ENCODE data around the gene RFX4.

DNA sequence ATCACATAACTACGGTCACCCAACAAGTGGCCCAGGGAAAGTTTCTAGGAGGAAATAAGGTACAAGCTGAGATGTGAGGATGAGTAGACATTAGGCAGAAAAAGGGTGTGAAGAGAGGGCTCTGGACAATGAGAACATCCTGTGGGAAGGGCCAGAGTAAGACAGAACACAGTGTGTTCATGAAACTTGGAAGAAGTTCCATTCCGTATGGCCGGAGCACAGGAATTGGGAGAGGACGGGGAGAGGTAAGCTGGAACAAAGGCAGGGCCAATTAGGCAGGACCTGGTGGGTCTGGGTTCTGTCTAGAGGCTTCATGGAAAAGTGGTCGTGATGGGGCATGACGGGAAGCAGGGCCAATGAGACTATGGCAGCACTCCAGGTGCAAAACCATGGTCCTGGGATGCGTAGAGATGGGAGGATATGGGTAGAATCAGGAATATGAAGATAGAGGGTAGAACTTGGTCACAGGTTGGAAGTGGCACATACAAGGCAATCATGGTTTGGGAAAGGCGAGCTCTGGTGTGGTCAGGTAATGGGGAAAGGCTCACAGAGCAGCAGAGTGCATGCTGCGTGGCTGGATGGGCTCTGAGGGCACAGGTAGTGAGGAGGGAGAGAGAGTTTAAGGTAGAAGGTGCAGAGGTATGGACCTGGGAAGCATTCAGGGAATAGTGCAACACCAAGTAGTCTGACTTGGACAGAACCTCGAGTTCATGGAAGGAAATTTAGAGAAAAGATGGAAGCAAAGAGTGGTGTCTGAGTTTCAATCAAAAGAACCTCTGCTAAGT lies 93.0 kb downstream of the RFX4 start:
- TF ChIP-seq, protein P1, sequence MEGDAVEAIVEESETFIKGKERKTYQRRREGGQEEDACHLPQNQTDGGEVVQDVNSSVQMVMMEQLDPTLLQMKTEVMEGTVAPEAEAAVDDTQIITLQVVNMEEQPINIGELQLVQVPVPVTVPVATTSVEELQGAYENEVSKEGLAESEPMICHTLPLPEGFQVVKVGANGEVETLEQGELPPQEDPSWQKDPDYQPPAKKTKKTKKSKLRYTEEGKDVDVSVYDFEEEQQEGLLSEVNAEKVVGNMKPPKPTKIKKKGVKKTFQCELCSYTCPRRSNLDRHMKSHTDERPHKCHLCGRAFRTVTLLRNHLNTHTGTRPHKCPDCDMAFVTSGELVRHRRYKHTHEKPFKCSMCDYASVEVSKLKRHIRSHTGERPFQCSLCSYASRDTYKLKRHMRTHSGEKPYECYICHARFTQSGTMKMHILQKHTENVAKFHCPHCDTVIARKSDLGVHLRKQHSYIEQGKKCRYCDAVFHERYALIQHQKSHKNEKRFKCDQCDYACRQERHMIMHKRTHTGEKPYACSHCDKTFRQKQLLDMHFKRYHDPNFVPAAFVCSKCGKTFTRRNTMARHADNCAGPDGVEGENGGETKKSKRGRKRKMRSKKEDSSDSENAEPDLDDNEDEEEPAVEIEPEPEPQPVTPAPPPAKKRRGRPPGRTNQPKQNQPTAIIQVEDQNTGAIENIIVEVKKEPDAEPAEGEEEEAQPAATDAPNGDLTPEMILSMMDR (IDR thresholded peaks at IDR 0.05) = no peak
- no peak for TF ChIP-seq POLR2AphosphoS5 (IDR thresholded peaks at IDR 0.05; ENCODE audit: low read depth, low read length)
- no peak for TF ChIP-seq SIN3A (IDR thresholded peaks at IDR 0.05; ENCODE audit: borderline replicate concordance, insufficient read depth, low read depth, low read length)
- TF ChIP-seq TCF7L2 (IDR thresholded peaks at IDR 0.05; ENCODE audit: low read depth, low read length) = no peak
- TF ChIP-seq, protein P2, sequence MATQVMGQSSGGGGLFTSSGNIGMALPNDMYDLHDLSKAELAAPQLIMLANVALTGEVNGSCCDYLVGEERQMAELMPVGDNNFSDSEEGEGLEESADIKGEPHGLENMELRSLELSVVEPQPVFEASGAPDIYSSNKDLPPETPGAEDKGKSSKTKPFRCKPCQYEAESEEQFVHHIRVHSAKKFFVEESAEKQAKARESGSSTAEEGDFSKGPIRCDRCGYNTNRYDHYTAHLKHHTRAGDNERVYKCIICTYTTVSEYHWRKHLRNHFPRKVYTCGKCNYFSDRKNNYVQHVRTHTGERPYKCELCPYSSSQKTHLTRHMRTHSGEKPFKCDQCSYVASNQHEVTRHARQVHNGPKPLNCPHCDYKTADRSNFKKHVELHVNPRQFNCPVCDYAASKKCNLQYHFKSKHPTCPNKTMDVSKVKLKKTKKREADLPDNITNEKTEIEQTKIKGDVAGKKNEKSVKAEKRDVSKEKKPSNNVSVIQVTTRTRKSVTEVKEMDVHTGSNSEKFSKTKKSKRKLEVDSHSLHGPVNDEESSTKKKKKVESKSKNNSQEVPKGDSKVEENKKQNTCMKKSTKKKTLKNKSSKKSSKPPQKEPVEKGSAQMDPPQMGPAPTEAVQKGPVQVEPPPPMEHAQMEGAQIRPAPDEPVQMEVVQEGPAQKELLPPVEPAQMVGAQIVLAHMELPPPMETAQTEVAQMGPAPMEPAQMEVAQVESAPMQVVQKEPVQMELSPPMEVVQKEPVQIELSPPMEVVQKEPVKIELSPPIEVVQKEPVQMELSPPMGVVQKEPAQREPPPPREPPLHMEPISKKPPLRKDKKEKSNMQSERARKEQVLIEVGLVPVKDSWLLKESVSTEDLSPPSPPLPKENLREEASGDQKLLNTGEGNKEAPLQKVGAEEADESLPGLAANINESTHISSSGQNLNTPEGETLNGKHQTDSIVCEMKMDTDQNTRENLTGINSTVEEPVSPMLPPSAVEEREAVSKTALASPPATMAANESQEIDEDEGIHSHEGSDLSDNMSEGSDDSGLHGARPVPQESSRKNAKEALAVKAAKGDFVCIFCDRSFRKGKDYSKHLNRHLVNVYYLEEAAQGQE (IDR thresholded peaks at IDR 0.05; ENCODE audit: insufficient read depth in 1 of 2, low read depth in 2 of 2, low read length in 1 of 2) = no peak

Data from Panc1 (cell line).